IMR-90 (cell line): ENCODE data around the gene TAT. TPM values are rescaled to one million over a fixed set of nuclear protein-coding genes. Genes with fewer than 3 reads are reported as not detected.

Experiments used
- ATAC-seq: fragments of 200-7000 bp; cut with Tn5 transposase; 2 replicates; pipeline ENCODE4 v1.9.1; 2020; ENCODE audit warnings: low read depth, mild to moderate bottlenecking, moderate library complexity
- BruUV-seq: library from RNA; stranded (reverse); fragments of 400-500 nt; replicated peaks from 2 replicates; lab custom pipeline; 2021; lab: Mats Ljungman, UMichigan
- CTCF ChIA-PET: fragments of 300-600 bp; formaldehyde crosslinking; extraction: SDS; loops from one replicate; lab custom pipeline; 2021; ENCODE audit warnings: antibody characterized with exemption; lab: Yijun Ruan, JAX
- POLR2A ChIA-PET: fragments of 300-600 bp; sonication (Branson Sonifier 250); formaldehyde crosslinking; loops from one replicate; lab custom pipeline; 2022; ENCODE audit warnings: antibody characterized with exemption; ENCODE audit not compliant: unreplicated experiment; lab: Charles Lee
- DNase-seq: peaks from one replicate; pipeline ENCODE4 v3.0.0; 2013
- H2AFZ ChIP-seq: replicated peaks from 2 replicates; pipeline ENCODE3; 2013; ENCODE audit warnings: low read length, mild to moderate bottlenecking; ENCODE audit not compliant: poor library complexity
- H2AK5ac ChIP-seq: 2 replicates; pipeline ENCODE4 v1.6.1; 2013; ENCODE audit warnings: low read depth, low read length, inconsistent platforms
- H2AK9ac ChIP-seq: replicated peaks from 2 replicates; pipeline ENCODE3; 2013; ENCODE audit warnings: mild to moderate bottlenecking, low read depth, low read length, moderate library complexity; ENCODE audit not compliant: poor library complexity
- H2BK120ac ChIP-seq: 2 replicates; pipeline ENCODE4 v1.6.1; 2013; ENCODE audit warnings: low read depth, low read length, inconsistent platforms
- H2BK15ac ChIP-seq: 3 replicates; pipeline ENCODE4 v1.6.1; 2013; ENCODE audit warnings: low read depth, low read length, inconsistent platforms
- H2BK20ac ChIP-seq: 2 replicates; pipeline ENCODE4 v1.6.1; 2013; ENCODE audit warnings: low read depth, mild to moderate bottlenecking, inconsistent platforms, low read length, moderate library complexity
- H2BK5ac ChIP-seq: 2 replicates; pipeline ENCODE4 v1.6.1; 2013; ENCODE audit warnings: mild to moderate bottlenecking, low read depth, low read length, inconsistent platforms; ENCODE audit not compliant: poor library complexity, severe bottlenecking
- H3K14ac ChIP-seq: replicated peaks from 2 replicates; pipeline ENCODE4 v1.6.1; 2013; ENCODE audit warnings: low read depth, low read length, inconsistent platforms
- H3K18ac ChIP-seq: 2 replicates; pipeline ENCODE4 v1.6.1; 2013; ENCODE audit warnings: low read depth, low read length, control low read depth
- H3K23ac ChIP-seq: 2 replicates; pipeline ENCODE4 v1.6.1; 2013; ENCODE audit warnings: low read depth, low read length, inconsistent platforms
- H3K27ac ChIP-seq: 2 replicates; pipeline ENCODE4 v1.5.1; 2013; ENCODE audit warnings: mild to moderate bottlenecking, control low read depth, low read length; ENCODE audit not compliant: insufficient read depth
- H3K27me3 ChIP-seq: 2 replicates; pipeline ENCODE4 v1.6.1; 2013; ENCODE audit warnings: low read length; ENCODE audit not compliant: control insufficient read depth, insufficient read depth
- H3K36me3 ChIP-seq: 2 replicates; pipeline ENCODE4 v1.6.1; 2013; ENCODE audit warnings: low read length, mixed read lengths; ENCODE audit not compliant: control insufficient read depth, insufficient read depth
- H3K4ac ChIP-seq: 2 replicates; pipeline ENCODE4 v1.6.1; 2013; ENCODE audit warnings: low read depth, low read length, inconsistent platforms
- H3K4me1 ChIP-seq: 2 replicates; pipeline ENCODE4 v1.6.1; 2013; ENCODE audit warnings: low read length, mixed read lengths; ENCODE audit not compliant: control insufficient read depth, insufficient read depth
- H3K4me2 ChIP-seq: 2 replicates; pipeline ENCODE4 v1.6.1; 2013; ENCODE audit warnings: low read depth, mild to moderate bottlenecking, control low read depth, low read length, moderate library complexity
- H3K4me3 ChIP-seq: 2 replicates; pipeline ENCODE4 v1.5.1; 2013; ENCODE audit warnings: low read depth, mild to moderate bottlenecking, control low read depth, low read length, moderate library complexity; ENCODE audit not compliant: insufficient read depth
- H3K56ac ChIP-seq: 2 replicates; pipeline ENCODE4 v1.6.1; 2013; ENCODE audit warnings: low read length, inconsistent platforms; ENCODE audit not compliant: insufficient read depth; ENCODE audit errors: extremely low read depth
- H3K79me1 ChIP-seq, 2 experiments: 2 replicates each; pipeline ENCODE4 v1.6.1; 2013; ENCODE audit warnings: low read length in 2 of 2, inconsistent platforms in 1 of 2, low read depth in 1 of 2
- H3K9ac ChIP-seq: 2 replicates; pipeline ENCODE4 v1.6.1; 2013; ENCODE audit warnings: low read depth, low read length, control low read depth
- H3K9me1 ChIP-seq: 2 replicates; pipeline ENCODE4 v1.6.1; 2013; ENCODE audit warnings: low read length, inconsistent platforms; ENCODE audit not compliant: insufficient read depth
- H3K9me3 ChIP-seq: 2 replicates; pipeline ENCODE4 v1.6.1; 2013; ENCODE audit warnings: low read length; ENCODE audit not compliant: control insufficient read depth, insufficient read depth
- H4K20me1 ChIP-seq: 2 replicates; pipeline ENCODE4 v1.6.1; 2013; ENCODE audit warnings: low read length, inconsistent platforms; ENCODE audit not compliant: insufficient read depth
- H4K5ac ChIP-seq: 2 replicates; pipeline ENCODE4 v1.6.1; 2013; ENCODE audit warnings: mild to moderate bottlenecking, low read depth, low read length, control low read depth
- H4K8ac ChIP-seq, 2 experiments: 2 replicates each; pipeline ENCODE4 v1.6.1; 2013; ENCODE audit warnings: low read depth in 2 of 2, low read length in 2 of 2, control low read depth in 1 of 2, inconsistent platforms in 1 of 2
- H4K91ac ChIP-seq: 2 replicates; pipeline ENCODE4 v1.6.1; 2013; ENCODE audit warnings: low read depth, low read length, inconsistent platforms; ENCODE audit not compliant: insufficient read depth
- BHLHE40 ChIP-seq: fragments of 150-350 bp; IDR thresholded peaks from 2 replicates; pipeline ENCODE4 v1.6.1; 2016; ENCODE audit warnings: mild to moderate bottlenecking, low read depth, low read length
- CEBPB ChIP-seq: IDR thresholded peaks from 2 replicates; pipeline ENCODE4 v1.6.1; 2012; ENCODE audit warnings: low read depth, low read length, improper control_type of control experiment
- CHD1 ChIP-seq: IDR thresholded peaks from 2 replicates; pipeline ENCODE4 v1.6.1; 2012; ENCODE audit warnings: low read depth, low read length, improper control_type of control experiment
- FOS ChIP-seq: fragments of 150-350 bp; IDR thresholded peaks from 2 replicates; pipeline ENCODE4 v1.6.1; 2016; ENCODE audit warnings: low read depth, low read length
- MAFK ChIP-seq: IDR thresholded peaks from 2 replicates; pipeline ENCODE4 v1.6.1; 2012; ENCODE audit warnings: low read depth, low read length, improper control_type of control experiment
- MAZ ChIP-seq: IDR thresholded peaks from 2 replicates; pipeline ENCODE4 v1.6.1; 2012; ENCODE audit warnings: low read depth, mild to moderate bottlenecking, low read length, improper control_type of control experiment, moderate library complexity, borderline replicate concordance
- MXI1 ChIP-seq: IDR thresholded peaks from 2 replicates; pipeline ENCODE4 v1.6.1; 2012; ENCODE audit warnings: low read depth, mild to moderate bottlenecking, low read length, moderate library complexity, borderline replicate concordance
- NFE2L2 ChIP-seq: fragments of 150-350 bp; IDR thresholded peaks from 2 replicates; pipeline ENCODE4 v1.6.1; 2016; ENCODE audit warnings: low read depth, mild to moderate bottlenecking, low read length
- POLR2A ChIP-seq: IDR thresholded peaks from 2 replicates; pipeline ENCODE4 v1.6.1; 2012; ENCODE audit warnings: mild to moderate bottlenecking, low read depth, low read length
- RAD21 ChIP-seq: IDR thresholded peaks from 2 replicates; pipeline ENCODE4 v1.6.1; 2012; ENCODE audit warnings: low read length, improper control_type of control experiment
- RCOR1 ChIP-seq: IDR thresholded peaks from 2 replicates; pipeline ENCODE4 v1.6.1; 2012; ENCODE audit warnings: mild to moderate bottlenecking, low read length, improper control_type of control experiment; ENCODE audit not compliant: insufficient replicate concordance
- RFX5 ChIP-seq: IDR thresholded peaks from 2 replicates; pipeline ENCODE4 v1.8.0; 2012; ENCODE audit warnings: low read depth, mild to moderate bottlenecking, low read length, moderate library complexity
- SMC3 ChIP-seq: fragments of 150-350 bp; IDR thresholded peaks from 2 replicates; pipeline ENCODE4 v1.6.1; 2016; ENCODE audit warnings: low read depth, mild to moderate bottlenecking, antibody characterized with exemption, low read length, moderate library complexity
- WGBS, 2 experiments: methylation state at CpG; one replicate each; pipeline versions ENCODE4 v1.1.5 to v1.1.7; 2013; ENCODE audit warnings: missing lambda C conversion rate in 2 of 2; ENCODE audit not compliant: insufficient read length in 1 of 2; ENCODE audit errors: extremely low coverage in 2 of 2; 5-methylcytosine and 5-hydroxymethylcytosine counted together
- dilution Hi-C: fragments of 300-500 bp; cut with HindIII; formaldehyde crosslinking; loops from one replicate; pipeline ENCODE4 v1.14.3; 2018; ENCODE audit warnings: low sequenced_read_pairs; ENCODE audit not compliant: unreplicated experiment
- in situ Hi-C: fragments of 300-500 bp; cut with MboI; formaldehyde crosslinking; loops from 3 replicates; pipeline ENCODE4 v1.14.3; 2019; ENCODE audit warnings: low sequenced_read_pairs, inconsistent platforms, mixed read lengths
- intact Hi-C: fragments of 100-400 bp; cut with micrococcal nuclease; formaldehyde crosslinking; loops from 2 replicates; pipeline ENCODE4 v1.10.0; 2022
- polyA plus RNA-seq, 3 experiments: library from polyadenylated mRNA; depleted of rRNA; stranded (reverse); fragments of >200 nt; gene quantifications; 2 replicates each; pipeline ENCODE4 v1.2.3, GENCODE V29; 2012; ENCODE audit warnings: low replicate concordance in 1 of 3
- total RNA-seq: library from RNA; depleted of rRNA; stranded (reverse); fragments of >200 nt; gene quantifications from 2 replicates; pipeline ENCODE4 v1.2.3, GENCODE V29; 2012
- TF ChIP-seq, protein P1 (sequence below): fragments of 150-350 bp; IDR thresholded peaks from 2 replicates; pipeline ENCODE4 v1.6.1; 2016; ENCODE audit warnings: low read depth, mild to moderate bottlenecking, low read length, moderate library complexity, borderline replicate concordance
- TF ChIP-seq, protein P2 (sequence below): fragments of 150-350 bp; IDR thresholded peaks from 2 replicates; pipeline ENCODE4 v1.6.1; 2017; ENCODE audit warnings: mild to moderate bottlenecking, antibody characterized with exemption, low read length, low read depth
- TF ChIP-seq, protein P3 (sequence below): conservative IDR thresholded peaks from 2 replicates; pipeline ENCODE4 v1.5.1; 2012; ENCODE audit warnings: mild to moderate bottlenecking, low read depth, low read length, improper control_type of control experiment

TAT gene
- total and polyA plus RNA-seq, 2 of the 4 experiments (the other 2 are of a cell fraction): not detected

DNA sequence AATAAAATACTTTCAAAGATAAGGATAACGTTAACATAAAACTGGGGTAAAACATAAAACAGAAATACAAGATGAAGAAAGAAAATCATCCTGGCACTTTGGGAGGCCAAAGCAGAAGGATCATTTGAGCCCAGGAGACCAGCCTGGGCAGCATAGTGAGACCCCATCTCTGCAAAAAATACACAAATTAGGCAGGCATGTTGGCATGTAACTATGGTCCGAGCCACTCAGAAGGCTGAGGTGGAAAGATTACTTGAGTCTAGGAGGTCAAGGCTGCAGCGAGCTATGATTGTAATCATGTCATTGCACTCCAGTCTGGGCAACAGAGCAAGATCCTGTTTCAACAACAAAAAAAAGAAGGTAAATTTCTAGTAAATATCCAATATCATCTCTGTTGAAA, 19.6 kb downstream of the TAT start:
- H2BK15ac ChIP-seq: no peak overlapping the region
- intact Hi-C loops: no loop called here
- no peak for ATAC-seq
- no peak overlapping the region for H2BK120ac ChIP-seq
- dilution Hi-C loops: no loop called here
- no peak overlapping the region for H3K18ac ChIP-seq
- in situ Hi-C loops: no loop called here
- H3K4me1 ChIP-seq: no peaks in the 10 kb centered on the region
- no peak overlapping the region for H3K27ac ChIP-seq
- POLR2A ChIA-PET: no interaction called here
- no peak overlapping the region for H4K5ac ChIP-seq
- TF ChIP-seq FOS (no peak), RCOR1 (no peak), MAZ (no peak), BHLHE40 (no peak), NFE2L2 (no peak), MAFK (no peak), POLR2A (no peak), CHD1 (no peak), MXI1 (no peak), SMC3 (no peak), CEBPB (no peak), RAD21 (no peak), RFX5 (no peak)
- TF ChIP-seq, protein P1, sequence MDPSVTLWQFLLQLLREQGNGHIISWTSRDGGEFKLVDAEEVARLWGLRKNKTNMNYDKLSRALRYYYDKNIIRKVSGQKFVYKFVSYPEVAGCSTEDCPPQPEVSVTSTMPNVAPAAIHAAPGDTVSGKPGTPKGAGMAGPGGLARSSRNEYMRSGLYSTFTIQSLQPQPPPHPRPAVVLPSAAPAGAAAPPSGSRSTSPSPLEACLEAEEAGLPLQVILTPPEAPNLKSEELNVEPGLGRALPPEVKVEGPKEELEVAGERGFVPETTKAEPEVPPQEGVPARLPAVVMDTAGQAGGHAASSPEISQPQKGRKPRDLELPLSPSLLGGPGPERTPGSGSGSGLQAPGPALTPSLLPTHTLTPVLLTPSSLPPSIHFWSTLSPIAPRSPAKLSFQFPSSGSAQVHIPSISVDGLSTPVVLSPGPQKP: no peak
- TF ChIP-seq, protein P2, sequence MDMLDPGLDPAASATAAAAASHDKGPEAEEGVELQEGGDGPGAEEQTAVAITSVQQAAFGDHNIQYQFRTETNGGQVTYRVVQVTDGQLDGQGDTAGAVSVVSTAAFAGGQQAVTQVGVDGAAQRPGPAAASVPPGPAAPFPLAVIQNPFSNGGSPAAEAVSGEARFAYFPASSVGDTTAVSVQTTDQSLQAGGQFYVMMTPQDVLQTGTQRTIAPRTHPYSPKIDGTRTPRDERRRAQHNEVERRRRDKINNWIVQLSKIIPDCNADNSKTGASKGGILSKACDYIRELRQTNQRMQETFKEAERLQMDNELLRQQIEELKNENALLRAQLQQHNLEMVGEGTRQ: no peak
- TF ChIP-seq, protein P3, sequence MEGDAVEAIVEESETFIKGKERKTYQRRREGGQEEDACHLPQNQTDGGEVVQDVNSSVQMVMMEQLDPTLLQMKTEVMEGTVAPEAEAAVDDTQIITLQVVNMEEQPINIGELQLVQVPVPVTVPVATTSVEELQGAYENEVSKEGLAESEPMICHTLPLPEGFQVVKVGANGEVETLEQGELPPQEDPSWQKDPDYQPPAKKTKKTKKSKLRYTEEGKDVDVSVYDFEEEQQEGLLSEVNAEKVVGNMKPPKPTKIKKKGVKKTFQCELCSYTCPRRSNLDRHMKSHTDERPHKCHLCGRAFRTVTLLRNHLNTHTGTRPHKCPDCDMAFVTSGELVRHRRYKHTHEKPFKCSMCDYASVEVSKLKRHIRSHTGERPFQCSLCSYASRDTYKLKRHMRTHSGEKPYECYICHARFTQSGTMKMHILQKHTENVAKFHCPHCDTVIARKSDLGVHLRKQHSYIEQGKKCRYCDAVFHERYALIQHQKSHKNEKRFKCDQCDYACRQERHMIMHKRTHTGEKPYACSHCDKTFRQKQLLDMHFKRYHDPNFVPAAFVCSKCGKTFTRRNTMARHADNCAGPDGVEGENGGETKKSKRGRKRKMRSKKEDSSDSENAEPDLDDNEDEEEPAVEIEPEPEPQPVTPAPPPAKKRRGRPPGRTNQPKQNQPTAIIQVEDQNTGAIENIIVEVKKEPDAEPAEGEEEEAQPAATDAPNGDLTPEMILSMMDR: no peak
- no peak overlapping the region for H3K4me2 ChIP-seq
- H3K9me1 ChIP-seq: no peaks in the 10 kb centered on the region
- no peak overlapping the region for H2AK5ac ChIP-seq
- H2AFZ ChIP-seq: no peak overlapping the region
- no peaks in the 10 kb centered on the region for H3K36me3 ChIP-seq
- no peak overlapping the region for H3K56ac ChIP-seq
- H3K4ac ChIP-seq: no peak overlapping the region
- no TSS peak for BruUV-seq
- no peak overlapping the region for H3K14ac ChIP-seq
- H3K4me3 ChIP-seq: no peak overlapping the region
- no peak overlapping the region for H3K9ac ChIP-seq
- CTCF ChIA-PET: interaction anchor here (0.7 kb wide), 1 partner anchor 113 kb away, joined by 4 read pairs; no protein-coding TSS in a partner anchor
- H2AK9ac ChIP-seq: no peak overlapping the region
- H2BK5ac ChIP-seq: no peak overlapping the region
- H4K91ac ChIP-seq: no peak overlapping the region
- no peaks in the 10 kb centered on the region for H4K20me1 ChIP-seq
- no peaks in the 10 kb centered on the region for H3K9me3 ChIP-seq
- H3K27me3 ChIP-seq: no peaks in the 10 kb centered on the region; the same call in 1 of the 2 replicates
- WGBS, 2 experiments: no CpG with 5 or more reads among the region's 3 CpGs
- DNase-seq: no peak
- no peaks in the 10 kb centered on the region for H3K79me1 ChIP-seq
- H2BK20ac ChIP-seq: no peak overlapping the region
- no peak overlapping the region for H4K8ac ChIP-seq
- H3K23ac ChIP-seq: no peak overlapping the region
